Superior temporal gyrus (tissue), 1 donor: ENCODE measurements around the gene CCDC191.

Experiments used
- DNase-seq: peaks from one replicate; pipeline ENCODE4 v3.0.0-alpha.2; 2016; ENCODE audit errors: extremely low spot score

Gene CCDC191

GRCh38 chr3:114060906-114061655 lies 4.8 kb upstream of the CCDC191 start:
- DNase-seq = no peak

GRCh38 chr3:114058646-114059045 lies 2.3 kb upstream of the CCDC191 start:
- no peak for DNase-seq

GRCh38 chr3:114057011-114057347 lies 653 bp upstream of the CCDC191 start:
- DNase-seq = no peak

GRCh38 chr3:114052216-114052615 lies 4.1 kb downstream of the CCDC191 start:
- DNase-seq = no peak

- DNase-seq = no peak
Observed at GRCh38 chr3:114043205-114043604, 13.1 kb downstream of the CCDC191 start.

- DNase-seq = no peak
Observed at GRCh38 chr3:114035896-114036295, 20.4 kb downstream of the CCDC191 start.

- peak; percentile 45 for DNase-seq
Observed at GRCh38 chr3:114034787-114035545, 21.4 kb downstream of the CCDC191 start.

- no peak for DNase-seq
Observed at GRCh38 chr3:114034211-114034610, 22.1 kb downstream of the CCDC191 start.

- DNase-seq = no peak
Observed at GRCh38 chr3:114033721-114034120, 22.6 kb downstream of the CCDC191 start.

GRCh38 chr3:114026331-114026730 lies 30.0 kb downstream of the CCDC191 start:
- DNase-seq = no peak

GRCh38 chr3:114025451-114025850 lies 30.9 kb downstream of the CCDC191 start:
- no peak for DNase-seq

- no peak for DNase-seq
Observed at GRCh38 chr3:114022145-114022802, 34.1 kb downstream of the CCDC191 start.

GRCh38 chr3:114020907-114021306 lies 35.4 kb downstream of the CCDC191 start:
- no peak for DNase-seq

GRCh38 chr3:114019486-114019885 lies 36.8 kb downstream of the CCDC191 start:
- DNase-seq = no peak

- no peak for DNase-seq
Observed at GRCh38 chr3:114014211-114014610, 42.1 kb downstream of the CCDC191 start.

GRCh38 chr3:114011059-114011797 lies 45.1 kb downstream of the CCDC191 start:
- DNase-seq = no peak

GRCh38 chr3:114005481-114005880 lies 50.8 kb downstream of the CCDC191 start:
- DNase-seq = no peak

- no peak for DNase-seq
Observed at GRCh38 chr3:113985541-113985940, 70.8 kb downstream of the CCDC191 start.

- no peak for DNase-seq
Observed at GRCh38 chr3:113983544-113983943, 72.8 kb downstream of the CCDC191 start.

- no peak for DNase-seq
Observed at GRCh38 chr3:113981803-113982202, 74.5 kb downstream of the CCDC191 start.

GRCh38 chr3:113979916-113980315 lies 76.4 kb downstream of the CCDC191 start:
- DNase-seq = no peak

GRCh38 chr3:113977822-113978221 lies 78.5 kb downstream of the CCDC191 start:
- DNase-seq = no peak
